Hepatocyte (in vitro differentiated cells): ENCODE measurements around the gene VWC2. TPM values are rescaled to one million over a fixed set of nuclear protein-coding genes. Genes with fewer than 3 reads are reported as not detected.

Experiments
- DNase-seq: peaks from one replicate; pipeline ENCODE4 v3.0.0-alpha.2; 2016; ENCODE audit warnings: low spot score
- H2AFZ ChIP-seq: fragments of 200-600 bp; sonication (generic); 2 replicates; pipeline ENCODE4 v1.6.0; 2016; ENCODE audit warnings: antibody characterized with exemption, mild to moderate bottlenecking
- H3K27ac ChIP-seq: fragments of 200-600 bp; sonication (generic); 2 replicates; pipeline ENCODE4 v1.5.1; 2016; ENCODE audit warnings: mild to moderate bottlenecking
- H3K27me3 ChIP-seq: fragments of 200-600 bp; sonication (generic); 2 replicates; pipeline ENCODE4 v1.6.1; 2016
- H3K36me3 ChIP-seq: fragments of 200-600 bp; sonication (generic); replicated peaks from 2 replicates; pipeline ENCODE4 v1.5.1; 2016; ENCODE audit warnings: low read depth; ENCODE audit not compliant: insufficient read depth
- H3K4me1 ChIP-seq: fragments of 200-600 bp; sonication (generic); 2 replicates; pipeline ENCODE4 v1.5.1; 2016; ENCODE audit warnings: mild to moderate bottlenecking, moderate library complexity; ENCODE audit not compliant: insufficient read depth
- H3K4me2 ChIP-seq: fragments of 200-600 bp; sonication (generic); 2 replicates; pipeline ENCODE4 v1.6.0; 2016
- H3K4me3 ChIP-seq: fragments of 200-600 bp; sonication (generic); 2 replicates; pipeline ENCODE4 v1.5.1; 2016; ENCODE audit warnings: mild to moderate bottlenecking
- H3K79me2 ChIP-seq: fragments of 200-600 bp; sonication (generic); 2 replicates; pipeline ENCODE4 v1.6.0; 2017; ENCODE audit warnings: mild to moderate bottlenecking
- H3K9me2 ChIP-seq: fragments of 200-600 bp; sonication (generic); replicated peaks from 2 replicates; pipeline ENCODE4 v1.6.0; 2017; ENCODE audit warnings: mild to moderate bottlenecking; ENCODE audit not compliant: insufficient read depth
- H3K9me3 ChIP-seq: fragments of 200-600 bp; sonication (generic); 2 replicates; pipeline ENCODE4 v1.5.1; 2016; ENCODE audit warnings: low read depth, mild to moderate bottlenecking
- H4K20me1 ChIP-seq: fragments of 200-600 bp; sonication (generic); 2 replicates; pipeline ENCODE4 v1.6.0; 2016; ENCODE audit warnings: mild to moderate bottlenecking; ENCODE audit not compliant: insufficient read depth, poor library complexity, severe bottlenecking
- EZH2 ChIP-seq: fragments of 200-600 bp; sonication (generic); IDR thresholded peaks from 2 replicates; pipeline ENCODE4 v1.6.1; 2016; ENCODE audit warnings: antibody characterized with exemption, mild to moderate bottlenecking, borderline replicate concordance
- EZH2phosphoT487 ChIP-seq: fragments of 200-600 bp; sonication (generic); IDR thresholded peaks from one replicate; pipeline ENCODE4 v1.6.1; 2018; ENCODE audit warnings: antibody characterized with exemption, mild to moderate bottlenecking, low read depth, moderate library complexity; ENCODE audit not compliant: unreplicated experiment, severe bottlenecking
- WGBS: methylation state at CpG from one replicate; pipeline ENCODE4 v1.1.6; 2016; ENCODE audit warnings: low lambda C conversion rate; ENCODE audit errors: missing lambda C conversion rate; 5-methylcytosine and 5-hydroxymethylcytosine counted together
- polyA plus RNA-seq: library from polyadenylated mRNA; unstranded; fragments of >200 nt; fragmentation: Nextera tagmentation; extraction: Ambion mirVana; gene quantifications from 2 replicates; pipeline ENCODE4 v1.2.1, GENCODE V29; 2016
- total RNA-seq: library from RNA; depleted of rRNA; stranded (reverse); fragments of >200 nt; gene quantifications from 2 replicates; pipeline ENCODE4 v1.2.3, GENCODE V29; 2014
- TF ChIP-seq, protein P1 (sequence below): fragments of 200-600 bp; sonication (generic); IDR thresholded peaks from 2 replicates; pipeline ENCODE4 v1.5.1; 2016; ENCODE audit warnings: antibody characterized with exemption, mild to moderate bottlenecking; ENCODE audit not compliant: poor library complexity

VWC2 gene
- total and polyA plus RNA-seq, 2 experiments from 2014 or later, result not detected

- Histone ChIP-seq H3K4me1 (no peaks in the 10 kb centered on the region), H3K27me3 (peaks cover 13% of the 10 kb centered on the region), H3K4me3 (no peak overlapping the region), H3K9me3 (no peaks in the 10 kb centered on the region), H3K27ac (no peak overlapping the region), H3K79me2 (no peaks in the 10 kb centered on the region), H4K20me1 (no peaks in the 10 kb centered on the region), H2AFZ (no peak overlapping the region), H3K36me3 (no peaks in the 10 kb centered on the region), H3K9me2 (no peaks in the 10 kb centered on the region), H3K4me2 (no peak overlapping the region)
- no peak for DNase-seq
- WGBS, result 91% methylated on average over 5 of the region's 5 CpGs
- no peak for TF ChIP-seq EZH2
- TF ChIP-seq, protein P1, sequence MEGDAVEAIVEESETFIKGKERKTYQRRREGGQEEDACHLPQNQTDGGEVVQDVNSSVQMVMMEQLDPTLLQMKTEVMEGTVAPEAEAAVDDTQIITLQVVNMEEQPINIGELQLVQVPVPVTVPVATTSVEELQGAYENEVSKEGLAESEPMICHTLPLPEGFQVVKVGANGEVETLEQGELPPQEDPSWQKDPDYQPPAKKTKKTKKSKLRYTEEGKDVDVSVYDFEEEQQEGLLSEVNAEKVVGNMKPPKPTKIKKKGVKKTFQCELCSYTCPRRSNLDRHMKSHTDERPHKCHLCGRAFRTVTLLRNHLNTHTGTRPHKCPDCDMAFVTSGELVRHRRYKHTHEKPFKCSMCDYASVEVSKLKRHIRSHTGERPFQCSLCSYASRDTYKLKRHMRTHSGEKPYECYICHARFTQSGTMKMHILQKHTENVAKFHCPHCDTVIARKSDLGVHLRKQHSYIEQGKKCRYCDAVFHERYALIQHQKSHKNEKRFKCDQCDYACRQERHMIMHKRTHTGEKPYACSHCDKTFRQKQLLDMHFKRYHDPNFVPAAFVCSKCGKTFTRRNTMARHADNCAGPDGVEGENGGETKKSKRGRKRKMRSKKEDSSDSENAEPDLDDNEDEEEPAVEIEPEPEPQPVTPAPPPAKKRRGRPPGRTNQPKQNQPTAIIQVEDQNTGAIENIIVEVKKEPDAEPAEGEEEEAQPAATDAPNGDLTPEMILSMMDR, result no peak
- TF ChIP-seq EZH2phosphoT487, result no peak
Observed at GRCh38 chr7:49787980-49788379, 14.5 kb downstream of the VWC2 start.

DNA sequence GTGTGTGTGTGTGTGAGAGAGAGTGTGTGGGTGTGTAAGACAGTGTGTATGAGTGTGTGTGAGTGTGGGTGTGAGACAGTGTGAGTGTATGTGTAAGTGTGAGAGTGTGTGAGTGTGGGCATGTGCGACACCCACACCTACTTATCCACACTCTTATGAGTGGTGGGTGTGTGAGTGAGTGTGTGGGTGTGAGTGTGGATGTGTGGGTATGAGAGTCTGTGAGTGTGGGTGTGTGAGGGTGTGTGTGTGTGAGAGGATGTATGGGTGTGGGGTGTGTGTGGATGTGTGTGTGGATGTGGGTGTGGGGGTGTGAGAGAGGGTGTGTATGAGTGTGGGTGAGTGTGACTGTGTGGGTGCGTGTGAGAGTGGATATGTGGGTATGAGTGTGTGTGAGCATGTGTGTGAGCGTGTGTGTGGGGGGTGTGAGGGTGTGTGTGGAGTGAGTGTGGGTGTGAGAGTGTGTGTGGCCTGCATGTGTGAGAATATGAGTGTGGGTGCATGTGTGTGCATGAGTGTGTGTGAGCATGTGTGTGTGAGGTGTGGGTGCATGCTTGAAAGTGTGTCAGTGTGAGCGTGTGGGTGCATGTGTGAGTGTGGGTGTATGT is 15.1 kb downstream of the VWC2 start:
- TF ChIP-seq, protein P1, result no peak
- TF ChIP-seq EZH2phosphoT487 (no peak), EZH2 (no peak)
- no peaks in the 10 kb centered on the region for H3K9me2 ChIP-seq
- no peak for DNase-seq
- H3K36me3 ChIP-seq, result no peaks in the 10 kb centered on the region
- no peaks in the 10 kb centered on the region for H3K9me3 ChIP-seq
- H3K4me3 ChIP-seq, result no peak overlapping the region
- no peaks in the 10 kb centered on the region for H3K4me1 ChIP-seq
- peaks cover 17% of the 10 kb centered on the region for H3K27me3 ChIP-seq
- no peak overlapping the region for H2AFZ ChIP-seq
- no peak overlapping the region for H3K27ac ChIP-seq
- 96% methylated on average over 3 of the region's 4 CpGs for WGBS
- H3K79me2 ChIP-seq, result no peaks in the 10 kb centered on the region
- no peak overlapping the region for H3K4me2 ChIP-seq
- no peaks in the 10 kb centered on the region for H4K20me1 ChIP-seq

GRCh38 chr7:49789736-49790135 is 16.3 kb downstream of the VWC2 start:
- Histone ChIP-seq H3K9me2 (no peaks in the 10 kb centered on the region), H3K4me2 (no peak overlapping the region), H3K9me3 (no peaks in the 10 kb centered on the region), H3K27me3 (peaks cover 19% of the 10 kb centered on the region), H3K4me3 (no peak overlapping the region), H3K36me3 (no peaks in the 10 kb centered on the region), H3K4me1 (no peaks in the 10 kb centered on the region), H3K79me2 (no peaks in the 10 kb centered on the region), H2AFZ (no peak overlapping the region), H4K20me1 (no peaks in the 10 kb centered on the region), H3K27ac (no peak overlapping the region)
- DNase-seq, result no peak
- TF ChIP-seq EZH2phosphoT487 (no peak), EZH2 (no peak)
- TF ChIP-seq, protein P1, result no peak
- WGBS, result 73% methylated on average over 8 of the region's 8 CpGs
